ENCODE measurements around the gene MTX1. TPM values are rescaled to one million over a fixed set of nuclear protein-coding genes. Genes with fewer than 3 reads are reported as not detected.

Gene MTX1
- total and polyA plus RNA-seq, 2 of the 4 experiments (the other 2 are of a cell fraction), result 67.2 to 73.7 TPM

- Histone ChIP-seq H3K27me3 (ENCODE audit: control insufficient read depth, insufficient read depth, low read length) (no peaks in the 10 kb centered on the region), H3K9ac (ENCODE audit: low read depth, low read length) (peak overlapping the region; percentile 44; the same call in 1 of the 2 replicates), H4K5ac (ENCODE audit: low read depth, low read length) (peak overlapping the region; percentile 77; the same call in 1 of the 2 replicates), H3K4me3 (ENCODE audit: insufficient read depth, low read depth, low read length) (peak overlapping the region; percentile 40), H2BK20ac (ENCODE audit: low read depth, low read length) (no peak overlapping the region), H2AK9ac (replicated peaks; ENCODE audit: low read depth, low read length, poor library complexity) (no peak overlapping the region), H3K9me3 (ENCODE audit: control insufficient read depth, insufficient read depth, low read length) (no peaks in the 10 kb centered on the region), H3K79me1 (ENCODE audit: low read depth in 1 of 2, low read length in 2 of 2) (peaks cover 4 to 37% of the 10 kb centered on the region in 2 experiments; a peak in 3 of 4 replicates), H3K27ac (ENCODE audit: insufficient read depth, low read length) (no peak overlapping the region), H2BK5ac (ENCODE audit: low read depth, low read length, poor library complexity, severe bottlenecking) (peak overlapping the region; percentile 20), H4K91ac (ENCODE audit: insufficient read depth, low read depth, low read length) (no peak overlapping the region), H4K8ac (ENCODE audit: low read depth in 2 of 2, low read length in 2 of 2) (peak overlapping the region; percentile 23 to 94), H4K20me1 (ENCODE audit: insufficient read depth, low read length) (no peaks in the 10 kb centered on the region), H3K4ac (ENCODE audit: low read depth, low read length) (peak overlapping the region; percentile 62; the same call in 1 of the 2 replicates), H2AK5ac (ENCODE audit: low read depth, low read length) (peak overlapping the region; percentile 46; the same call in 1 of the 2 replicates), H2AFZ (replicated peaks; ENCODE audit: low read length, poor library complexity) (peak overlapping the region; percentile 89), H2BK15ac (ENCODE audit: low read depth, low read length) (no peak overlapping the region), H2BK120ac (ENCODE audit: low read depth, low read length) (no peak overlapping the region), H3K14ac (replicated peaks; ENCODE audit: low read depth, low read length) (0 out of 2 replicates have a peak overlapping the region, but pooled peaks have one; percentile 8), H3K23ac (ENCODE audit: low read depth, low read length) (no peak overlapping the region), H3K9me1 (ENCODE audit: insufficient read depth, low read length) (peaks cover 6% of the 10 kb centered on the region), H3K18ac (ENCODE audit: low read depth, low read length) (no peak overlapping the region), H3K36me3 (ENCODE audit: control insufficient read depth, insufficient read depth, low read length) (peaks cover 20% of the 10 kb centered on the region), H3K4me1 (ENCODE audit: control insufficient read depth, insufficient read depth, low read length) (peaks cover 6% of the 10 kb centered on the region; the same call in 1 of the 2 replicates), H3K56ac (ENCODE audit: extremely low read depth, insufficient read depth, low read length) (no peak overlapping the region), H3K4me2 (ENCODE audit: low read depth, low read length) (peak overlapping the region; percentile 56; the same call in 1 of the 2 replicates)
- peak; percentile 8; the same call in 1 of the 2 replicates for ATAC-seq (ENCODE audit: low read depth)
- dilution Hi-C loops (cut with HindIII; ENCODE audit: low sequenced_read_pairs, unreplicated experiment) (no loop called here), in situ Hi-C loops (cut with MboI; ENCODE audit: low sequenced_read_pairs) (no loop called here), intact Hi-C loops (cut with micrococcal nuclease) (loop anchor here (1.0 kb wide), 1 partner anchor 33 kb away; the partner anchor contains the start of gene MTX1)
- no TSS peak for BruUV-seq (replicated peaks)
- peak; percentile 83 for DNase-seq
- 100% methylated on average over 1 of the region's 4 CpGs; no CpG with 5 or more reads in 1 of the 2 experiments for WGBS, 2 experiments (ENCODE audit: extremely low coverage in 2 of 2, insufficient read length in 1 of 2)
- ChIA-PET CTCF (interaction anchor here (0.5 kb wide), 1 partner anchor 67 kb away, joined by 4 read pairs; no protein-coding TSS in a partner anchor), POLR2A (ENCODE audit: unreplicated experiment) (interaction anchor here (0.6 kb wide), 1 partner anchor 21 kb away, joined by 4 read pairs; the partner anchor contains the start of gene SCAMP3)
- TF ChIP-seq ELK1 (IDR thresholded peaks at IDR 0.05; ENCODE audit: borderline replicate concordance, low read depth, low read length) (no peak), MAFK (IDR thresholded peaks at IDR 0.05; ENCODE audit: low read depth, low read length) (0 out of 2 replicates have a peak, but pooled peaks have one; percentile 18), NFE2L2 (IDR thresholded peaks at IDR 0.05; ENCODE audit: low read depth, low read length) (no peak), POLR2A (IDR thresholded peaks at IDR 0.05; ENCODE audit: low read depth, low read length) (no peak), MXI1 (IDR thresholded peaks at IDR 0.05; ENCODE audit: borderline replicate concordance, low read depth, low read length) (no peak), RCOR1 (IDR thresholded peaks at IDR 0.05; ENCODE audit: insufficient replicate concordance, low read length) (no peak), CTCF (conservative IDR thresholded peaks at IDR 0.05; ENCODE audit: low read depth, low read length) (no peak), SMC3 (IDR thresholded peaks at IDR 0.05; ENCODE audit: low read depth, low read length) (no peak), RFX5 (IDR thresholded peaks at IDR 0.05; ENCODE audit: low read depth, low read length) (no peak), MAZ (IDR thresholded peaks at IDR 0.05; ENCODE audit: borderline replicate concordance, low read depth, low read length) (no peak), BHLHE40 (IDR thresholded peaks at IDR 0.05; ENCODE audit: low read depth, low read length) (no peak), FOS (IDR thresholded peaks at IDR 0.05; ENCODE audit: low read depth, low read length) (peak; percentile 96), USF2 (IDR thresholded peaks at IDR 0.05; ENCODE audit: low read depth, low read length) (peak; percentile 99), CHD1 (IDR thresholded peaks at IDR 0.05; ENCODE audit: low read depth, low read length) (no peak)
Measured at GRCh38 chr1:155241069-155241679, 32.7 kb downstream of the MTX1 start.
